ENCODE results near the gene MAP3K14.
"Not testable (repeated sequence)": the region's sequence is repeated elsewhere in the genome, so short reads cannot be mapped to it uniquely, and the experiment has no call there.

The MAP3K14 gene

DNA sequence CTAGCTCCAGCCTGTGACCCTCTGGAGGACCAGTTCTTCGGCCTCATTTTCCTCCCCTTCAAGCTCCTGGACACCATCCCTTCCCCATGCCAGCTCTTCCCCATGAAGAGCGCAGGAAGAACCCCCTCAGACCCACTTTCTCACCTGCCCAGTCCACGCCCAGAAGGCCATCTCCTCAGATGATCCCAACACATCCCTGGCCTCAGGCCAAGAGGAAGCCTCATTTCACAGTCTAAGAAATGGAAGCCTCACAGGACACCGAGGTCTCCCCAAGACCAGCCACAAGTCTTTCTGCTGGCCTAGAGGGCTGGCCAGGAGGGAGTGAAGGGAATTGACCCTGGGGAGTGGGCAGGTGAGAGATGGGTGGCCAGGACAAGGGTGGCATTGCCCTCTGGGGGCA is 62.9 kb downstream of the MAP3K14 start:
- DNase-seq = no peak

DNA sequence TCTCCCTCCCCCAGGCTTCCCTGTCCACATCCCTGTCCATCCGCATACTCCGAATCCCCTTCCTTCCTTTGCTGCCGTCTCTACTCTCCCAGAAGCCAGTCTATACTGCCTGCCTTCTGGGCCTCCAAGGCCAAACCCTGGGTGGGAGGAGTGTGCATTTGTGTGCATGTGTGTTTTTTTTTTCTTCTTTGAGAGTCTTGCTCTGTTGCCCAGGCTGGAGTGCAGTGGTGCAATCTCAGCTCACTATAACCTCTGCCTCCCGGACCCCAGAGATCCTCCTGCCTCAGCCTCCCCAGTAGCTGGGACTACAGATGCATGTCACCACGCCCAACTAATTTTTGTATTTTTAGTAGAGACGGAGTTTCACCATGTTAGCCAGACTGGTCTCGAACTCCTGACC is 63.6 kb downstream of the MAP3K14 start:
- not testable (repeated sequence) for DNase-seq

DNA sequence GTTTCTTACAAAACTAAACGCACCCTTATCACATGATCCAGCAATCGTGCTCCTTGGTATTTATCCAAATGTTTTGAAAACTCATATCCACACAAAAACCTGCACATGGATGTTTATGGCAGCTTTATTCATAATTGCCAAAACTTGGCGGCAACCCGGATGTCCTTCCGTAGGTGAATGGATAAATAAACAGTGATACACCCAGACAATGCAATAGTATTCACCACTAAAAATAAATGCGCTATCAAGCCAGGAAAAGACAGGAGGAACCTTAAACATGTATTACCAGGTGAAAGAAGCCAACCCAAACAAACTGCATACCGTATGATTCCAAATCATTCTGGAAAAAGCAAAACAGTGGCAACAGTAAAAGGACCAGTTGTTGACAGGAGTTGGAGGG is 64.9 kb downstream of the MAP3K14 start:
- no peak for DNase-seq

DNA sequence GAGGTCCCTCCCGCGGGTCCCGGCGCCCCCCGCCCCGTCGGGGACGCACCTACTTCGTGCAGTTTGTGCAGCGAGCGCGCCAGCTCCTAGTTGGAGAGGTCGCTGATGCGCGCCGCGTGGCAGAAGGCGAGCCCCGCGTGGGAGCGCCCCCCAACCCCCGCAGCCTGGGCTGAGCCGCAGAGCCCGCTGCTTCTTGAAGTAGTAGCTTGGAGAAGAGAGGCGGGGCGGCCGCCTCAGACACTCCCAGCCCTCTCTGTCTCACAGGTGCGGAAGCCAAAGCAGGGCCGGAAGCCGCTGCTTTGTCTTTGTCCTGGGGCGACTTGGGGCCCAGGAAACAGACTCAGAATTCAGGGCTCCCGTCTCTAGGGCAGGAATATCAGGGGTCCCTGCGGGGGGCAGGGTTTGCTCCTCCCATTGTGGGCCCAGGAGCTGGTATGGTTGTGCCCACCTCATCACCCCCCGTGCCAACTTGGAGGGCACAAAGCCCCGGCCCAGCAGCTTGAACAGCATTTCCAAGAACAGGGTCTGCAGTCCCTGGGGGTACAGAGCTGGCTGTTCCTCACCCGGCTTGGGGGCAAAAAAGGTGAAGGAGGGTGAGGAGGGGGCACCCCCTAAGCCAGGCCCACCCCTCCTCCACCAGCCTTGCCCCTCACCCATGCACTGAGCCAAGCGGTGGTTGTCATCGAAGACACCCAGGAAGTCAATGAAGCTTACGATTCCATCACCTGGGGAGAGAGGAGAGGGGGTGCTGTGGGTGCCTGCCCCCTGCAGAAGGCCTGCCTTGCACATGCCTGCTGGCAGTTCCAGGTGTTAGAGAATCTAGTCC is 68.5 kb downstream of the MAP3K14 start:
- DNase-seq = no peak

GRCh38 chr17:45247429-45248131 is 69.2 kb downstream of the MAP3K14 start:
- DNase-seq = no peak

GRCh38 chr17:45246861-45247428 is 69.9 kb downstream of the MAP3K14 start:
- DNase-seq = no peak

- no peak for DNase-seq
Measured at GRCh38 chr17:45246338-45246737, 70.5 kb downstream of the MAP3K14 start.

- no peak for DNase-seq
Measured at GRCh38 chr17:45244725-45245656, 71.8 kb downstream of the MAP3K14 start.

- no peak for DNase-seq
Measured at GRCh38 chr17:45243750-45244149, 73.1 kb downstream of the MAP3K14 start.

- DNase-seq = no peak
Measured at GRCh38 chr17:45242029-45242414, 74.8 kb downstream of the MAP3K14 start.

DNA sequence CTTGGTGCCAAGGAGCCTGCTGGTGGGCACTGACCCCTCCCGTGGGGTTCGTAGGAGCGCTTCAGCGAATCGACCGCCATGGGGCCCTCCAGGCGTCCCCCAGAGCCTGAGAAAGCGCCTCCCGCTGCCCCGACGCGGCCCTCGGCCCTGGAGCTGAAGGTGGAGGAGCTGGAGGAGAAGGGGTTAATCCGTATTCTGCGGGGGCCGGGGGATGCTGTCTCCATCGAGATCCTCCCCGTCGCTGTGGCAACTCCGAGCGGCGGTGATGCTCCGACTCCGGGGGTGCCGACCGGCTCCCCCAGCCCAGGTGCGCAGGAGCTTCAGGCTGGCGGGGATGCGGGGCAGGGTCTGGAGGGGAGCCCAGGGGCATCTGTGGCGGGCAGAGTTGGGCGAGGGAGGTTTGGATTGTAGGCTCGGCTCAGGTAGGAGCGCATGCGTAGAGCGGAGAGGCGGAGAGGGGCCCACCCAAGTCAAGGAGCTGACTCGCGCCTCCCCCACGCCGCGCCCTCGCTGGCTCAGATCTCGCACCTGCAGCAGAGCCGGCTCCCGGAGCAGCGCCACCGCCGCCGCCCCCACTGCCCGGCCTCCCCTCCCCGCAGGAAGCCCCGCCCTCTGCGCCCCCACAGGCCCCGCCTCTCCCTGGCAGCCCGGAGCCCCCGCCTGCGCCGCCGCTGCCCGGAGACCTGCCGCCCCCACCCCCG is 75.3 kb downstream of the MAP3K14 start:
- DNase-seq = peak in 1 of 2 donors; percentile 11

- peak in 1 of 2 donors; percentile 20 for DNase-seq
Measured at GRCh38 chr17:45240905-45241327, 75.9 kb downstream of the MAP3K14 start.

GRCh38 chr17:45238155-45238774 is 78.6 kb downstream of the MAP3K14 start:
- no peak for DNase-seq

- DNase-seq = no peak
Measured at GRCh38 chr17:45237686-45238085, 79.1 kb downstream of the MAP3K14 start.

DNA sequence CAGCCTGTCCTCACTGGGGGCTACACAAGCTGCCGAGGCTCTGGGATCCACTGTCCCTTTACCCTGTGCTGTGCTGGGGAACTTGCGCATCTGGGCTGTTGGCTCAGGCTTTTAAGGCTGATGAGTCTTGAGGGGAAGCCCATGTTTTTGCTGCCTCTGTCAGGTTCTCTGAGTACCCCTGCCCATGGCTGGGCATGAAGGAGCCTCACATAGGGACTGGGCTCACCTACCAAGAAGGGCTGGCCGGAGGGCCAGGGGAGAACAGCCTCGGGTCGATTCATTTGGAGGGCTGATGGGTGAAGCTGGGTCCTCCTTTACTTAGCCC is 80.6 kb downstream of the MAP3K14 start:
- DNase-seq = no peak

GRCh38 chr17:45235416-45236281 is 81.2 kb downstream of the MAP3K14 start:
- DNase-seq = peak; percentile 20 to 25

GRCh38 chr17:45234641-45235415 is 82.0 kb downstream of the MAP3K14 start:
- no peak for DNase-seq

DNA sequence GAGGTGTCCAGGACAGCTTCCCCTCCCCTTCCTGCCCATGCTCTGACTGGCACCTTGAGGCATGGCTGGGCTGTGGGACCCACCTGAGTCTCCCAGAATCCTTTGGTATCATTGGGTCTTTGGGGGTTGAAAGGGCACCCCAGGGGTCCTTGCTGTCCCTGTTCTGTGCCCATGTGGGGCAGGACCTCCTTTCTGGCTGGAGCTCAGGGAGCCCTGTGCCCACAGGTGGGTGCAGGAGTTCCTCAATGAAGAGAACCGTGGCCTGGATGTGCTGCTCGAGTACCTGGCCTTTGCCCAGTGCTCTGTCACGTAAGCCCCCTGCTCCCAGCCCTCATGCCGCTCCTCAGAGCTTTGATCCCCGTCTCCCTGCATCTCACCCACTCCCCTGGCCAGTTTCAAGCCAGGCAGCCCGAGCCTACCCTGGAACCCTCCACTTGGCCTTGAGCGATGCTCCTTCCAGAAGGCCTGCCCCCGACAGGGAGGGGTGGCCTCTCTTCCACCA is 83.3 kb downstream of the MAP3K14 start:
- DNase-seq = no peak
